Heart left ventricle (tissue), 16 donors: ENCODE measurements around the gene IDH3G. TPM values are rescaled to one million over a fixed set of nuclear protein-coding genes. Genes with fewer than 3 reads are reported as not detected.
"Not testable (repeated sequence)": the region's sequence is repeated elsewhere in the genome, so short reads cannot be mapped to it uniquely, and the experiment has no call there.

ENCODE experiments used
- ATAC-seq, 4 donors: fragments of 200-7000 bp; cut with Tn5 transposase; one replicate each; pipeline ENCODE4 v1.9.1; 2020 to 2022; ENCODE audit warnings: moderate library complexity in 4 of 4, mild to moderate bottlenecking in 3 of 4, moderate number of reproducible peaks in 1 of 4
- DNase-seq, 5 donors: peaks; one replicate each; pipeline ENCODE4 v3.0.0-alpha.2; 2020
- H3K27ac ChIP-seq, 12 donors: fragments of 200-600 bp; sonication (generic) in 4 of 12; one replicate each; pipeline versions ENCODE4 v1.5.0 to v1.8.0; 2016 to 2022; ENCODE audit warnings: mild to moderate bottlenecking in 2 of 12
- H3K27me3 ChIP-seq, 9 donors: fragments of 200-600 bp; sonication (generic) in 2 of 9; one replicate each; pipeline versions ENCODE4 v1.5.1 to v1.8.0; 2016 to 2022; ENCODE audit warnings: mild to moderate bottlenecking in 3 of 9
- H3K36me3 ChIP-seq, 9 donors: fragments of 200-600 bp; sonication (generic) in 2 of 9; one replicate each; pipeline versions ENCODE4 v1.5.0 to v1.8.0; 2018 to 2022; ENCODE audit warnings: mild to moderate bottlenecking in 2 of 9
- H3K4me1 ChIP-seq, 12 donors: fragments of 200-600 bp; sonication (generic) in 4 of 12; one replicate each; pipeline versions ENCODE4 v1.5.0 to v1.8.0; 2016 to 2022; ENCODE audit warnings: mild to moderate bottlenecking in 3 of 12
- H3K4me3 ChIP-seq, 12 donors: fragments of 200-600 bp; sonication (generic) in 4 of 12; one replicate each; pipeline versions ENCODE4 v1.5.0 to v1.8.0; 2017 to 2022; ENCODE audit warnings: mild to moderate bottlenecking in 9 of 12, moderate library complexity in 4 of 12
- H3K9me3 ChIP-seq, 12 donors: fragments of 200-600 bp; sonication (generic) in 4 of 12; one replicate each; pipeline versions ENCODE4 v1.5.0 to v1.8.0; 2016 to 2022; ENCODE audit warnings: mild to moderate bottlenecking in 1 of 12
- POLR2A ChIP-seq, 2 donors: fragments of 450-650 bp; IDR thresholded peaks; one replicate each; pipeline ENCODE4 v1.6.1; 2017; ENCODE audit warnings: antibody characterized with exemption in 2 of 2, mild to moderate bottlenecking in 2 of 2, moderate library complexity in 2 of 2
- WGBS, 4 donors: extraction: QIAGEN DNeasy Blood & Tissue Kit in 2 of 4; methylation state at CpG; one replicate each; pipeline versions ENCODE4 v1.1.5 to v1.1.7; 2013 to 2018; 5-methylcytosine and 5-hydroxymethylcytosine counted together
- intact Hi-C, 10 donors: fragments of 100-400 bp; cut with DNase I; formaldehyde crosslinking; loops; one replicate each; pipeline versions ENCODE4 v1.11.1 to v1.14.2; 2022
- polyA plus RNA-seq, 2 donors: library from polyadenylated mRNA; stranded (reverse); fragments of 200-250 nt; gene quantifications; one replicate each; pipeline ENCODE4 v1.2.3, GENCODE V29; 2013
- total RNA-seq, 9 donors: library from RNA; depleted of rRNA in 2 of 9; stranded (reverse); fragments of >200 nt in 2 of 9; fragmentation: NEBNext Ultra II Directional in 3 of 9; extraction: Animal tissue kit (Norgen Biotek cat#: 25700) in 3 of 9; gene quantifications; one replicate each; pipeline versions ENCODE4 v1.1.0 to v1.2.4, GENCODE V29; 2016 to 2023
- TF ChIP-seq, protein P1 (sequence below), 12 donors: fragments of 200-600 bp; sonication (generic) in 4 of 12; IDR thresholded peaks; one replicate each; pipeline versions ENCODE4 v1.5.0 to v1.8.0; 2018 to 2022; ENCODE audit warnings: antibody characterized with exemption in 12 of 12, mild to moderate bottlenecking in 5 of 12
- donor health status: ischemic (EF 13 %, LVEDD 7.1; RV severe dilation, severe dysfunction).
- donor health status: healthy with polysubstance abuse.
- donor health status: DM: no; HTN: yes; CAD: no.
- donor health status: DM: no; HTN: no; CAD: no.
- donor health status: ischemic (EF 25% LVEDD 6.9; RV normal size, moderate dysfunction).
- donor health status: ischemic (EF 25% LVEDD 5.7; RV mildly dilated, moderate dysfunction).
- donor health status: healthy.
- donor health status: DM: yes; HTN: yes; CAD: no.
- donor health status: ischemic (EF 35%, LVEDD 5.7; RV mildly dilated, moderate dysfunction).
- donor health status: nonischemic (EF 11% LVEDD 7.7; RV severe dilation, severe dysfunction).
- donor health status: DM: yes; HTN: yes; CAD: no.
- donor health status: PGD.
- donor health status: ischemic (EF 29% LVEDD 5.4; RV normal size, mild dysfunction).
- donor health status: nonischemic (EF 23%, LVEDD 6.1; RV moderate dilation, normal function).

Gene IDH3G
- total and polyA plus RNA-seq, 11 donors, result 58.1 to 162 (median 71.4) TPM

DNA sequence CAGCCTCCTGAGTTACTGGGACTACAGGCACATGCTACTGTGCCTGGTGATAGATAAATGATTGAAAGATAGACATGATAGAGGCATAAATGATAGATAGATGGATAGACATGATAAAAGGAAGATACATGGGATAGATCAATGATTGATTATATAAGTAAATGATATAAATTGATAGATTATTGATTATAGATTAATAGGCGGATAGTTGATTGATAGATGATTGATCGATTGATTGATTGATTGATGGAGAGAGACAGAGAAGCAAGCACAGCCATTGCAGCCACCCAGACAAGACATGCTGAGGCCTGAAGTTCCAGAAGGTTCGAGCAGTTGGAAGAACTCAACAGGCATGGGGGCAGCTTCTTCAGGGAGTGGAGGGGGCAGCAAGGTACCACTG lies 47.8 kb downstream of the IDH3G start:
- no peak overlapping the region for H3K27ac ChIP-seq
- WGBS, 4 donors, result 73 to 88% (median 79%) methylated on average over 3 of the region's 3 CpGs
- intact Hi-C loops, result no loop called here
- TF ChIP-seq, protein P1, sequence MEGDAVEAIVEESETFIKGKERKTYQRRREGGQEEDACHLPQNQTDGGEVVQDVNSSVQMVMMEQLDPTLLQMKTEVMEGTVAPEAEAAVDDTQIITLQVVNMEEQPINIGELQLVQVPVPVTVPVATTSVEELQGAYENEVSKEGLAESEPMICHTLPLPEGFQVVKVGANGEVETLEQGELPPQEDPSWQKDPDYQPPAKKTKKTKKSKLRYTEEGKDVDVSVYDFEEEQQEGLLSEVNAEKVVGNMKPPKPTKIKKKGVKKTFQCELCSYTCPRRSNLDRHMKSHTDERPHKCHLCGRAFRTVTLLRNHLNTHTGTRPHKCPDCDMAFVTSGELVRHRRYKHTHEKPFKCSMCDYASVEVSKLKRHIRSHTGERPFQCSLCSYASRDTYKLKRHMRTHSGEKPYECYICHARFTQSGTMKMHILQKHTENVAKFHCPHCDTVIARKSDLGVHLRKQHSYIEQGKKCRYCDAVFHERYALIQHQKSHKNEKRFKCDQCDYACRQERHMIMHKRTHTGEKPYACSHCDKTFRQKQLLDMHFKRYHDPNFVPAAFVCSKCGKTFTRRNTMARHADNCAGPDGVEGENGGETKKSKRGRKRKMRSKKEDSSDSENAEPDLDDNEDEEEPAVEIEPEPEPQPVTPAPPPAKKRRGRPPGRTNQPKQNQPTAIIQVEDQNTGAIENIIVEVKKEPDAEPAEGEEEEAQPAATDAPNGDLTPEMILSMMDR (IDR thresholded peaks at IDR 0.05), result no peak
- no peak for TF ChIP-seq POLR2A (IDR thresholded peaks at IDR 0.05)
- no peak for ATAC-seq
- H3K27me3 ChIP-seq, result peaks cover 0 to 10% (median 0%) of the 10 kb centered on the region in 9 donors
- no peak overlapping the region for H3K4me3 ChIP-seq
- no peak for DNase-seq
- H3K36me3 ChIP-seq, result no peaks in the 10 kb centered on the region
- peaks cover 0 to 5% (median 0%) of the 10 kb centered on the region in 12 donors for H3K9me3 ChIP-seq
- H3K4me1 ChIP-seq, result peaks cover 0 to 6% (median 0%) of the 10 kb centered on the region in 12 donors

- intact Hi-C loops, ATAC-seq, H3K36me3 ChIP-seq, H3K4me1 ChIP-seq, H3K27me3 ChIP-seq, DNase-seq, H3K9me3 ChIP-seq, H3K4me3 ChIP-seq, H3K27ac ChIP-seq: not testable (repeated sequence)
- WGBS, 4 donors, result 24 to 73% (median 45%) methylated on average over 12 of the region's 12 CpGs
These were observed 49.1 kb downstream of the IDH3G start for GRCh38 chrX:153745067-153745433.

GRCh38 chrX:153744210-153745066 lies 49.7 kb downstream of the IDH3G start:
- intact Hi-C loops, result no loop called here
- WGBS, 4 donors, result 14 to 38% (median 24%) methylated on average over 36 to 38 of the region's 38 CpGs
- peaks cover 0 to 7% (median 0%) of the 10 kb centered on the region in 9 donors for H3K27me3 ChIP-seq
- DNase-seq (no peak), ATAC-seq (no peak)
- peaks cover 0 to 4% (median 0%) of the 10 kb centered on the region in 9 donors for H3K36me3 ChIP-seq
- peaks cover 0 to 5% (median 0%) of the 10 kb centered on the region in 12 donors for H3K9me3 ChIP-seq
- peak overlapping the region in 1 of 12 donors; percentile 71 for H3K27ac ChIP-seq
- peaks cover 0 to 6% (median 0%) of the 10 kb centered on the region in 12 donors for H3K4me1 ChIP-seq
- H3K4me3 ChIP-seq, result no peak overlapping the region
- TF ChIP-seq, protein P1 (IDR thresholded peaks at IDR 0.05), result peak in 4 of 12 donors; percentile 19 to 29 (median 23)
- TF ChIP-seq POLR2A (IDR thresholded peaks at IDR 0.05), result no peak

GRCh38 chrX:153743468-153744209 lies 50.5 kb downstream of the IDH3G start:
- H3K4me3 ChIP-seq, ATAC-seq, H3K4me1 ChIP-seq, H3K27me3 ChIP-seq, H3K36me3 ChIP-seq, intact Hi-C loops, H3K9me3 ChIP-seq: not testable (repeated sequence)
- peak in 1 of 5 donors; percentile 62 for DNase-seq
- peak overlapping the region in 1 of 12 donors; percentile 71 for H3K27ac ChIP-seq
- WGBS, 4 donors, result 56 to 77% (median 63%) methylated on average over 16 to 35 of the region's 35 CpGs

DNA sequence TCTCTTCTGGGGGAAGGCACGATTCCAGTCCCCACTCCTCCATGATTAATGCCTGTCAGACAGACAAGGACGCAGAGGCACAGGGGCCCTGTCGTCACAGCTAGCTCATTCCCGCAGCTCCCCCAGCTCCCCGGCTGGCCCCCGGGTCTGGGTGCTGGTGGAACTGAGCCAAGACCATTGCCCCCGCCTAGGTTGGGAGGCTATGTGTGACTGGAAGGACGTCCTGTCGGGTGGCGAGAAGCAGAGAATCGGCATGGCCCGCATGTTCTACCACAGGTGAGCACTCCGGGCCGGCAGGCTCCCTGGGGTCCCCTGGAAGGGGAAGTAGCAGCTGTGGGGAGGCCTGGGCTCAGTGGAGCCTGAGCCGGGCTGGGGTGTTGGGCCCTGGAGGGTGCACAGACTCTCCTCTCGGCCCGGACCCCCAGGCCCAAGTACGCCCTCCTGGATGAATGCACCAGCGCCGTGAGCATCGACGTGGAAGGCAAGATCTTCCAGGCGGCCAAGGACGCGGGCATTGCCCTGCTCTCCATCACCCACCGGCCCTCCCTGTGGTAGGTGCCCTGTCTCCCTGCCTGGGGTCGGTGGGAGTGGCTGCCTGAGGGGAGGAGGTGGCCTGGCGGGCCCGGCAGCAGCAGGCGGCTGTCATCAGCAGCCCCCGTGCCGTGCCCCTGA lies 51.2 kb downstream of the IDH3G start:
- H3K36me3 ChIP-seq, H3K4me3 ChIP-seq, DNase-seq, H3K9me3 ChIP-seq, ATAC-seq, H3K4me1 ChIP-seq, intact Hi-C loops, H3K27me3 ChIP-seq: not testable (repeated sequence)
- 70 to 84% (median 77%) methylated on average over 27 to 32 of the region's 32 CpGs for WGBS, 4 donors
- peak overlapping the region in 1 of 12 donors; percentile 47 for H3K27ac ChIP-seq

DNA sequence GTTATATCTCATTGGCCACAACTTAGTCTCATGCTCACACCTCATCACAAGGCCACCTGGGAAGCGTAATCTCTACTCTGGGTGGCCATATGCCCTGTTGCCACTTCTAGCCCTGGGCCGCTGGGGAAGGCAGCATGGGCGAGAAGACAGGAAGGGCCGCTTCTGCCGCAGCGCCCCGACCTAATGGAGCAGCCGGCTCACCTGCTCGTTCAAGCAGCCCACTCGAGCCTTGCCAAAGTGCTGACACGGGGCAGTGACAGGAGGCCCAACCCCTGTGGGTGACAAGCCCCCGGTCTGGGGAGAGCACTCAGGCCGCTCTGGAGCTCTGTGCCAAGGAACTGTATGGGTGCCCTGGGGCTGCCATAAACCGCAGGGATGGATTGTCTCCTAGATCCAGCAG lies 52.1 kb downstream of the IDH3G start:
- H3K4me3 ChIP-seq, ATAC-seq, H3K36me3 ChIP-seq, H3K27ac ChIP-seq, H3K4me1 ChIP-seq, H3K9me3 ChIP-seq, H3K27me3 ChIP-seq, intact Hi-C loops, DNase-seq: not testable (repeated sequence)
- WGBS, 4 donors, result 93 to 96% (median 94%) methylated on average over 13 to 14 of the region's 14 CpGs
